IMR-90 (cell line): ENCODE results near the gene ERMP1.

Experiments
- BHLHE40 ChIP-seq: fragments of 150-350 bp; IDR thresholded peaks from 2 replicates; pipeline ENCODE4 v1.6.1; 2016; ENCODE audit warnings: mild to moderate bottlenecking, low read depth, low read length
- CEBPB ChIP-seq: IDR thresholded peaks from 2 replicates; pipeline ENCODE4 v1.6.1; 2012; ENCODE audit warnings: low read depth, low read length, improper control_type of control experiment
- FOS ChIP-seq: fragments of 150-350 bp; IDR thresholded peaks from 2 replicates; pipeline ENCODE4 v1.6.1; 2016; ENCODE audit warnings: low read depth, low read length
- MAFK ChIP-seq: IDR thresholded peaks from 2 replicates; pipeline ENCODE4 v1.6.1; 2012; ENCODE audit warnings: low read depth, low read length, improper control_type of control experiment
- MAZ ChIP-seq: IDR thresholded peaks from 2 replicates; pipeline ENCODE4 v1.6.1; 2012; ENCODE audit warnings: low read depth, mild to moderate bottlenecking, low read length, improper control_type of control experiment, moderate library complexity, borderline replicate concordance
- MXI1 ChIP-seq: IDR thresholded peaks from 2 replicates; pipeline ENCODE4 v1.6.1; 2012; ENCODE audit warnings: low read depth, mild to moderate bottlenecking, low read length, moderate library complexity, borderline replicate concordance
- POLR2A ChIP-seq: IDR thresholded peaks from 2 replicates; pipeline ENCODE4 v1.6.1; 2012; ENCODE audit warnings: mild to moderate bottlenecking, low read depth, low read length
- RAD21 ChIP-seq: IDR thresholded peaks from 2 replicates; pipeline ENCODE4 v1.6.1; 2012; ENCODE audit warnings: low read length, improper control_type of control experiment
- RCOR1 ChIP-seq: IDR thresholded peaks from 2 replicates; pipeline ENCODE4 v1.6.1; 2012; ENCODE audit warnings: mild to moderate bottlenecking, low read length, improper control_type of control experiment; ENCODE audit not compliant: insufficient replicate concordance
- RFX5 ChIP-seq: IDR thresholded peaks from 2 replicates; pipeline ENCODE4 v1.8.0; 2012; ENCODE audit warnings: low read depth, mild to moderate bottlenecking, low read length, moderate library complexity
- SMC3 ChIP-seq: fragments of 150-350 bp; IDR thresholded peaks from 2 replicates; pipeline ENCODE4 v1.6.1; 2016; ENCODE audit warnings: low read depth, mild to moderate bottlenecking, antibody characterized with exemption, low read length, moderate library complexity
- TF ChIP-seq, protein P1 (sequence below): conservative IDR thresholded peaks from 2 replicates; pipeline ENCODE4 v1.5.1; 2012; ENCODE audit warnings: mild to moderate bottlenecking, low read depth, low read length, improper control_type of control experiment
- TF ChIP-seq, protein P2 (sequence below): fragments of 150-350 bp; IDR thresholded peaks from 2 replicates; pipeline ENCODE4 v1.6.1; 2017; ENCODE audit warnings: mild to moderate bottlenecking, antibody characterized with exemption, low read length, low read depth
- TF ChIP-seq, protein P3 (sequence below): fragments of 150-350 bp; IDR thresholded peaks from 2 replicates; pipeline ENCODE4 v1.6.1; 2016; ENCODE audit warnings: low read depth, mild to moderate bottlenecking, low read length, moderate library complexity, borderline replicate concordance

DNA sequence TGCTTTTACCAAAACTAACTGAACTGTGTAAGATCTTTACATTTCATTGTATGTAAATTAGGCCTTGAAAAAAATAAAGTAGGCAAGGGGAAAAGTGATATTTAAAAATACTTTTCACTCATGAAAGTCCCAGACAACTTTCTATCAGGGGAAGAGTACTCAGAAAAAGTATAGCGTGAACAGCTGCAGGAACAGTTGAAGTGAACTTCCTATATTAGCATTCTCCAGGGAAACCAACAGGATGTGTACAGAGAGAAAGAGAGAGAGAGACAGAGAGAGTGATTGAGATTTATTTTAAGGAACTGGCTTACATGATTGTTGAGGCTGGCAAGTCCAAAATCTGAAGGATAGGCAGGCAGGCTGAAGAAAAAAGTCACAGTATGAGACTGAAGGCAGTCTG, 42.0 kb downstream of the ERMP1 start:
- TF ChIP-seq POLR2A = no peak
- TF ChIP-seq, protein P1, sequence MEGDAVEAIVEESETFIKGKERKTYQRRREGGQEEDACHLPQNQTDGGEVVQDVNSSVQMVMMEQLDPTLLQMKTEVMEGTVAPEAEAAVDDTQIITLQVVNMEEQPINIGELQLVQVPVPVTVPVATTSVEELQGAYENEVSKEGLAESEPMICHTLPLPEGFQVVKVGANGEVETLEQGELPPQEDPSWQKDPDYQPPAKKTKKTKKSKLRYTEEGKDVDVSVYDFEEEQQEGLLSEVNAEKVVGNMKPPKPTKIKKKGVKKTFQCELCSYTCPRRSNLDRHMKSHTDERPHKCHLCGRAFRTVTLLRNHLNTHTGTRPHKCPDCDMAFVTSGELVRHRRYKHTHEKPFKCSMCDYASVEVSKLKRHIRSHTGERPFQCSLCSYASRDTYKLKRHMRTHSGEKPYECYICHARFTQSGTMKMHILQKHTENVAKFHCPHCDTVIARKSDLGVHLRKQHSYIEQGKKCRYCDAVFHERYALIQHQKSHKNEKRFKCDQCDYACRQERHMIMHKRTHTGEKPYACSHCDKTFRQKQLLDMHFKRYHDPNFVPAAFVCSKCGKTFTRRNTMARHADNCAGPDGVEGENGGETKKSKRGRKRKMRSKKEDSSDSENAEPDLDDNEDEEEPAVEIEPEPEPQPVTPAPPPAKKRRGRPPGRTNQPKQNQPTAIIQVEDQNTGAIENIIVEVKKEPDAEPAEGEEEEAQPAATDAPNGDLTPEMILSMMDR = no peak
- no peak for TF ChIP-seq RCOR1
- no peak for TF ChIP-seq MXI1
- TF ChIP-seq CEBPB = no peak
- TF ChIP-seq, protein P2, sequence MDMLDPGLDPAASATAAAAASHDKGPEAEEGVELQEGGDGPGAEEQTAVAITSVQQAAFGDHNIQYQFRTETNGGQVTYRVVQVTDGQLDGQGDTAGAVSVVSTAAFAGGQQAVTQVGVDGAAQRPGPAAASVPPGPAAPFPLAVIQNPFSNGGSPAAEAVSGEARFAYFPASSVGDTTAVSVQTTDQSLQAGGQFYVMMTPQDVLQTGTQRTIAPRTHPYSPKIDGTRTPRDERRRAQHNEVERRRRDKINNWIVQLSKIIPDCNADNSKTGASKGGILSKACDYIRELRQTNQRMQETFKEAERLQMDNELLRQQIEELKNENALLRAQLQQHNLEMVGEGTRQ = no peak
- no peak for TF ChIP-seq RAD21
- TF ChIP-seq SMC3 = no peak
- no peak for TF ChIP-seq MAZ
- TF ChIP-seq, protein P3, sequence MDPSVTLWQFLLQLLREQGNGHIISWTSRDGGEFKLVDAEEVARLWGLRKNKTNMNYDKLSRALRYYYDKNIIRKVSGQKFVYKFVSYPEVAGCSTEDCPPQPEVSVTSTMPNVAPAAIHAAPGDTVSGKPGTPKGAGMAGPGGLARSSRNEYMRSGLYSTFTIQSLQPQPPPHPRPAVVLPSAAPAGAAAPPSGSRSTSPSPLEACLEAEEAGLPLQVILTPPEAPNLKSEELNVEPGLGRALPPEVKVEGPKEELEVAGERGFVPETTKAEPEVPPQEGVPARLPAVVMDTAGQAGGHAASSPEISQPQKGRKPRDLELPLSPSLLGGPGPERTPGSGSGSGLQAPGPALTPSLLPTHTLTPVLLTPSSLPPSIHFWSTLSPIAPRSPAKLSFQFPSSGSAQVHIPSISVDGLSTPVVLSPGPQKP = no peak
- no peak for TF ChIP-seq MAFK
- TF ChIP-seq RFX5 = no peak
- no peak for TF ChIP-seq BHLHE40
- no peak for TF ChIP-seq FOS
